G401 (cell line): ENCODE results near the gene RASSF7. TPM values are rescaled to one million over a fixed set of nuclear protein-coding genes. Genes with fewer than 3 reads are reported as not detected.

Experiments used
- DNase-seq: peaks from one replicate; pipeline ENCODE4 v3.0.0-alpha.2; 2015; ENCODE audit warnings: low spot score
- in situ Hi-C: cut with HindIII; loops from 2 replicates; pipeline ENCODE4 v1.10.0; 2016; ENCODE audit warnings: low sequenced_read_pairs, mixed read lengths
- total RNA-seq: library from RNA; depleted of rRNA; stranded (reverse); fragments of >200 nt; shearing (Covaris generic); gene quantifications from 2 replicates; pipeline ENCODE4 v1.2.3, GENCODE V29; 2014

The RASSF7 gene
- total RNA-seq, 1 experiment from 2014 or later = 107 TPM

DNA sequence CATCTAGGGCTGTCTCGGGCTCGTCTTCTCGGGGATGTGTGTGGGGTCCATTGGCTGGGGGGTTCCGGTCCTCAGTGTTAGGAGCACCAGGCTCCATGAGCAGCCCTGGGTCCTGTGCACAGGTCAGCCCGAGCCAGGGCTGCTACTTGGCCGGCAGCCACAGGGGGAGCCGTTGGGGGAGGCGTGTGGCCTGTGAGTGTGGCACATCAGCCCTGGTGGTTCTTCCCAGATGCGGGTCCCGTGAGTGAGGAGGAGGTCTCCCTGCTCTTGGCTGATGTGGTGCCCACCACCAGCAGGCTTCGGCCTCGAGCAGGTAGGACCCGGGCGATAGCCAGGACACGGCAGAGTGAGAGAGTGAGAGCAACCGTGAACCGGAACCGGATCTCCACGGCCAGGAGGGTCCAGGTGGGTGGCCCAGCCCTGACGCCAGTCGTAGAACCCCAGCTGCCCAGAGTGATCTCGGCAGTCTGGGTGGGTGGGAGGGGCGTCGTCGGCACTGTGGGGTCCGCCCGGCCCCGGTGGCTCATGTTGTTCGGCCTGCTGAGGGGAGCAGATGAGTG lies 36.5 kb downstream of the RASSF7 start:
- in situ Hi-C loops = no loop called here

GRCh38 chr11:598005-598680 lies 37.4 kb downstream of the RASSF7 start:
- in situ Hi-C loops = no loop called here

More for the DNA sequence above, 36.5 kb downstream of the RASSF7 start:
- no peak for DNase-seq

GRCh38 chr11:601573-602245 lies 40.9 kb downstream of the RASSF7 start:
- in situ Hi-C loops = no loop called here

More at GRCh38 chr11:598005-598680, 37.4 kb downstream of the RASSF7 start:
- no peak for DNase-seq

DNA sequence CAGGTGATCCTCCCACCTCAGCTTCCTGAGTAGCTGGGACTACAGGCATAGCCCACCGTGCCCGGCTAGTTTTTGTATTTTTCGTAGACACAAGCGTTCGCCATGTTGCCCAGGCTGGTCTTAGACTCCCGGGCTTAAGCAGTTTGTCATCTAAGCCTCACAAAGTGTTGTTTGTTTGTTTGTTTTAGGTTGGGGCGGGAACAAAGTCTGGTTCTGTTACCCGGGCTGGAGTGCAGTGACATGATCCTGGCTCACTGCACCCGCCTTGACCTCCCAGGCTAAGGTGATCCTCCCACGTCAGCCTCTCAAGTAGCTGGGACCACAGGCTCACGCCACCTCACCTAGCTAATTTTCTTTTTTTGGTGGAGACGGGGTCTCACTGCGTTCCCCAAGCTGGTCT lies 42.4 kb downstream of the RASSF7 start:
- DNase-seq = no peak
- in situ Hi-C loops = no loop called here

More at GRCh38 chr11:601573-602245, 40.9 kb downstream of the RASSF7 start:
- no peak for DNase-seq

GRCh38 chr11:605286-606129 lies 44.7 kb downstream of the RASSF7 start:
- in situ Hi-C loops = no loop called here
- DNase-seq = no peak

DNA sequence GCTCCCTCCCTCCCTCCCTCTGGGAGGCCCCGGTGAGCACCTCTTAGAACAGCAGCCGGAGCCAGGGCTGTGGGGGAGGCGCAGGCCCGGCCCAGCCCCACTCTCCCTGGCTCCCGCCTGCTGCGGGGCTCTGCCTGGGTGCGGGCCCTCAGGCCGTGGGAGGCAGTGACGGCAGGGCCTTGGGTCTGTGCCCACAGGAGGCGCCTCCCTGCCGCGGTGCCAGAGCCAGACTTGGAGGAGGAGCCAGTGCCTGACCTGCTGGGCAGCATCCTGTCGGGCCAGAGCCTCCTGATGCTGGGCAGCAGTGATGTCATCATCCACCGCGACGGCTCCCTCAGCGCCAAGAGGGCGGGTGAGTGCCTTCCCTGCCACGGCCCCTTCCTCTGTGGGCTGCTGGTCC lies 45.5 kb downstream of the RASSF7 start:
- in situ Hi-C loops = no loop called here

DNA sequence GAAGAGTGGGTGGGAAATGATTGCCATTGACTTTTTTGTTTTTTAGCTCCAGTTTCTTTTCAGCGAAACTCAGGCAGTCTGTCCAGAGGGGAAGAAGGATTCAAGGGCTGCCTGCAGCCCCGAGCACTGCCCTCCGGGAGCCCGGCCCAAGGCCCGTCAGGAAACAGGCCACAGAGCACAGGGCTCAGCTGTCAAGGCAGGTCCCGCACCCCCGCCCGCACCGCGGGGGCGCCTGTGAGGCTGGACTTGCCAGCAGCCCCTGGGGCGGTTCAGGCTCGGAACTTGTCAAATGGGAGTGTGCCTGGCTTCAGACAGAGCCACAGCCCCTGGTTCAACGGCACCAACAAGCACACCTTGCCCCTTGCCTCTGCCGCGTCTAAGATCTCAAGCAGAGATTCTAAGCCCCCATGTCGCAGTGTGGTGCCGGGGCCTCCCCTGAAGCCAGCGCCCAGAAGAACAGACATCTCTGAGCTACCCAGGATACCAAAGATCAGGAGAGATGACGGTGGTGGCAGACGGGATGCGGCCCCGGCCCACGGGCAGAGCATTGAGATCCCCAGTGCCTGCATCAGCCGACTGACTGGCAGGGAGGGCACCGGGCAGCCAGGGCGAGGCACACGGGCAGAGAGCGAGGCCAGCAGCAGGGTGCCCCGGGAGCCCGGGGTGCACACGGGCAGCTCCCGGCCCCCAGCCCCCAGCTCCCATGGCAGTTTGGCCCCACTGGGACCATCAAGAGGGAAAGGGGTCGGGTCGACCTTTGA lies 46.4 kb downstream of the RASSF7 start:
- in situ Hi-C loops = no loop called here
- no peak for DNase-seq

More for the DNA sequence above, 45.5 kb downstream of the RASSF7 start:
- peak; percentile 92 for DNase-seq

GRCh38 chr11:607971-608659 lies 47.3 kb downstream of the RASSF7 start:
- in situ Hi-C loops = no loop called here
- no peak for DNase-seq

DNA sequence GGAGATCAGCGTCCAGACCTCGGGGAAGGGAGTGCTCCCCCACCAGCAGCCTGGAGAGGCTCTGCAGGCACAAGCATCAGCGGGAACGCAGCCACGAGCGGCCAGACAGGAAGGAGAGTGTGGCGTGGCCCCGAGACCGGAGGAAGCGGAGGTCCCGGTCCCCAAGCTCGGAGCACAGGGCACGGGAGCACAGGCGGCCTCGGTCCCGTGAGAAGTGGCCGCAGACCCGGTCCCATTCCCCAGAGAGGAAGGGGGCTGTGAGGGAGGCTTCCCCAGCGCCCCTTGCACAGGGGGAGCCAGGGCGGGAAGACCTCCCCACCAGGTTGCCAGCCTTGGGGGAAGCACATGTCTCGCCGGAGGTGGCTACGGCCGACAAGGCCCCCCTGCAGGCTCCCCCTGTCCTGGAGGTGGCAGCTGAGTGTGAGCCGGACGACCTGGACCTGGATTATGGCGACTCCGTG lies 48.1 kb downstream of the RASSF7 start:
- in situ Hi-C loops = no loop called here
- no peak for DNase-seq

GRCh38 chr11:609341-609811 lies 48.6 kb downstream of the RASSF7 start:
- in situ Hi-C loops = no loop called here
- no peak for DNase-seq

- in situ Hi-C loops = no loop called here
- DNase-seq = no peak
Observed at GRCh38 chr11:610146-610801, 49.5 kb downstream of the RASSF7 start.

- no peak for DNase-seq
- in situ Hi-C loops = no loop called here
Observed at GRCh38 chr11:611001-611996, 50.5 kb downstream of the RASSF7 start.

DNA sequence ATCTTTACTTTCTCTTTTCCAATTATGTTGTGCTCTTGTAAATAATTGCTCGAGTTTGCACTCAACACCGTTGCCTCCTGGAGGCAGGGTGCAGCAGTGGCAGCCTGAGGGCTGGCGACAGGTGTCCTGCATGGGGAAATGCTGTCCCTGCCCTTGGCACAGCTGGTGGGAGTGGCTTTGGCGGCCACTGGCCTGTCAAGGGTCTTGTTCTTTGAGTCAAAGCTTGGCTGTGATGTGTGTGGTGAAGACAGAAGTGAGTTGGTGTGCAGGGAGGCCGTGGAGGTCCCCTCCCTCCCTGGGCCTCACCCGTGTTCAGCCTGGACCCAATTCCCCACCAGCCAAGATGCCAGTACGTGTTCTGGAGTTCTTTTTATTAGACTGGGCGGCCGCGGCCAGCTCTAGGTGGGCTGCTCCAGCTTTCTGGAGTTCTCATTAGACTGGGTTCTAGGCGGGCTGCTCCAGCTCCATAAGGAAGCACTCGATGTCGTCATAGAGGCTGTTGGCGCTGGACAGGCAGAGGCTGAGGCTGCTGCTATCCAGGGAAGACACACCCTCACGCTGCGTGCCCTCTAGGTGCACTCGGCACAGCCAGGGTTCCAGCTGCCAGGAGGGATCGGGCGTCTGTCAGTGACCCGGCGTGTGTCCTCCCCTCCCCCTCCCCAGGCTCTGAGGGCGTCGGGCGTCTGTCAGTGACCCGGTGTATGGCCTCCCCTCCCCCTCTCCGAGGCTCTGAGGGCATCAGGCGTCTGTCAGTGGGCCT lies 51.6 kb downstream of the RASSF7 start:
- DNase-seq = no peak
- in situ Hi-C loops = no loop called here

DNA sequence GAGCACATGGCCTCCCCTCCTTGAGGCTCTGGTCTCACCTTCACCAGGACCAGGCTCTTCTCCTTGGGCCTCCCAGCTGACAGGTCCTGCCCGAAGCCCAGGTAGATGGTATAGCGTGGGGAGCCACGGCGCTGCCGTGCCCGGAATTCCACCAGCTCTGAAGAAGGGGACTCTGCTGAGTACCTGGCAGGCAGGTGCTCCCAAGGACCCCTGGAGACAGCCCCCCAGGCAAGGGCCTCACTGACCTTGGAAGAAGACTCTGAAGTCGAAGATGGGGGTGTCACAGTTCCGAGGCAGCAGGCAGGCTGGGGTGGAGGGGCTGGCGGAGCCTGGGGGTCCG lies 52.2 kb downstream of the RASSF7 start:
- DNase-seq = no peak
- in situ Hi-C loops = no loop called here

DNA sequence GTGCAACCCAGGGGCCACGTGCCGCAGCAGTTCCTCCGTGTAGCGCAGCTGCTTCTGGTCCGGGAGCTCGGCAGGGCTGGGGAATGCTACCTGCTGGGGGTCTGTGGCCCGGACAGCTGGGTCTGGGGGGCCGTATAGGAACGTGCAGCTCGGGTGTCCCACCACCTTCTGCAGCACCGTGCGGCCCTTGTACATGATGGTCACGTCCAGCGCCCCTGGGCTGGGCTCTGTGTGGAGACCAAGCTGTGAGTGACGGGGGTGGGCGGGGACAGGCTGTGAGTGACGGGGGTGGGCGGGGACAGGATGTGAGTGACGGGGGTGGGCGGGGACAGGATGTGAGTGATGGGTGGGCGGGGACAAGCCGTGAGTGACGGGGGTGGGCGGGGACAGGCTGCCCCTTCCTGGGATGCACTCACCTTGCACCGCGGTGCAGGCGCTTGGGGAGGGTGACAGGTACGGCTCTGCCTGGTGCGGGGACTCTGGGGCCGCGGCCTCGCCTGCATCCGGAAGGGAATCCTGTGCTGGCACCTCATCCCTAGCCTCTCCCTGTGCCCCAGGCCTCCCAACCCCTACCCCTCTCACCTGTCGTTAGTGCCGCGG lies 52.7 kb downstream of the RASSF7 start:
- in situ Hi-C loops = no loop called here
- no peak for DNase-seq
